Measurements from ENCODE around the gene ZNF536. TPM values are rescaled to one million over a fixed set of nuclear protein-coding genes. Genes with fewer than 3 reads are reported as not detected.

Gene ZNF536
- total and polyA plus RNA-seq, 9 of the 15 experiments (the other 6 are each of a cell fraction or from before 2014, with no cell fraction given) = not detected

- TF ChIP-seq RFX7 (CRISPR knock-in tag; IDR thresholded peaks at IDR 0.05) (no peak), ZNF408 (CRISPR knock-in tag; IDR thresholded peaks at IDR 0.05; ENCODE audit: low read depth) (no peak), ZHX1 (conservative IDR thresholded peaks at IDR 0.05; ENCODE audit: low read length) (no peak), ZFP30 (CRISPR knock-in tag; IDR thresholded peaks at IDR 0.05; ENCODE audit: borderline replicate concordance) (no peak), ILF3 (IDR thresholded peaks at IDR 0.05; ENCODE audit: borderline replicate concordance) (no peak), MTA2 (IDR thresholded peaks at IDR 0.05; ENCODE audit: low read depth) (no peak), CREBBP (IDR thresholded peaks at IDR 0.05; ENCODE audit: low read depth, low read length) (no peak)
- WGBS (ENCODE audit: insufficient coverage, low coverage, missing lambda C conversion rate) = 1% methylated on average over 7 of the region's 7 CpGs
- H3K9me3 ChIP-seq (replicated peaks; ENCODE audit: control insufficient read depth, insufficient read depth, low read depth, low read length) = no peaks in the 10 kb centered on the region
- FAIRE-seq = no peak
- H3K9ac ChIP-seq (ENCODE audit: insufficient read depth in 1 of 2, low read depth in 2 of 2, low read length in 2 of 2) = no peak overlapping the region
- ChIA-PET POLR2A (no interaction called here), CTCF (ENCODE audit: low intra/inter-chr PET ratio) (no interaction called here)
- H3K4me3 ChIP-seq = no peak overlapping the region
- H3K4me2 ChIP-seq (ENCODE audit: insufficient read depth, low read length) = no peak overlapping the region
- H2AFZ ChIP-seq (ENCODE audit: low read depth, low read length) = no peak overlapping the region
- peaks cover 3% of the 10 kb centered on the region for H3K9me1 ChIP-seq (ENCODE audit: control insufficient read depth, insufficient read depth, low read length)
- H3K36me3 ChIP-seq (ENCODE audit: control insufficient read depth, insufficient read depth, low read length) = no peaks in the 10 kb centered on the region
- peaks cover 2 to 31% of the 10 kb centered on the region in 2 experiments; a peak in 4 of 5 replicates for H3K27me3 ChIP-seq (ENCODE audit: control insufficient read depth in 2 of 2, insufficient read depth in 2 of 2, low read length in 2 of 2)
- no peak for DNase-seq (ENCODE audit: extremely low read depth in 1 of 4, low spot score in 3 of 4)
- no peaks in the 10 kb centered on the region for H3K79me2 ChIP-seq (ENCODE audit: control insufficient read depth, insufficient read depth, low read length)
- no peak overlapping the region for H3K27ac ChIP-seq (ENCODE audit: extremely low read depth, low read depth, low read length)
- no peak for ATAC-seq
- H3K4me1 ChIP-seq (replicated peaks in 1 of 2; ENCODE audit: control insufficient read depth in 2 of 2, insufficient read depth in 2 of 2, low read length in 2 of 2) = no peaks in the 10 kb centered on the region
- in situ Hi-C loops (cut with MboI) = no loop called here
- peaks cover 8% of the 10 kb centered on the region; the same call in 1 of the 2 replicates for H4K20me1 ChIP-seq (replicated peaks; ENCODE audit: control insufficient read depth, insufficient read depth, low read length)
- BruUV-seq (replicated peaks) = no TSS peak
- intact Hi-C loops (cut with micrococcal nuclease) = no loop called here
Observed at GRCh38 chr19:30367006-30367405, 5.2 kb upstream of the ZNF536 start.
